DOHH2 (cell line): ENCODE data around the gene DHFR2.

Experiments
- CTCF ChIP-seq: fragments of 200-600 bp; sonication (generic); IDR thresholded peaks from one replicate; pipeline ENCODE4 v1.5.1; 2014; ENCODE audit warnings: antibody characterized with exemption, mild to moderate bottlenecking, low read depth, low read length; ENCODE audit not compliant: poor library complexity, severe bottlenecking
- EZH2phosphoT487 ChIP-seq: fragments of 200-600 bp; sonication (generic); IDR thresholded peaks from 2 replicates; pipeline ENCODE4 v1.6.1; 2017; ENCODE audit warnings: borderline replicate concordance, mild to moderate bottlenecking, antibody characterized with exemption, low read length, moderate library complexity, mixed read lengths

- TF ChIP-seq CTCF (no peak), EZH2phosphoT487 (no peak)
Measured at GRCh38 chr3:94095111-94095510, 32.4 kb upstream of the DHFR2 start.
